ENCODE results near the gene CCDC92B.
"Not testable (repeated sequence)": the region's sequence is repeated elsewhere in the genome, so short reads cannot be mapped to it uniquely, and the experiment has no call there.

The CCDC92B gene

DNA sequence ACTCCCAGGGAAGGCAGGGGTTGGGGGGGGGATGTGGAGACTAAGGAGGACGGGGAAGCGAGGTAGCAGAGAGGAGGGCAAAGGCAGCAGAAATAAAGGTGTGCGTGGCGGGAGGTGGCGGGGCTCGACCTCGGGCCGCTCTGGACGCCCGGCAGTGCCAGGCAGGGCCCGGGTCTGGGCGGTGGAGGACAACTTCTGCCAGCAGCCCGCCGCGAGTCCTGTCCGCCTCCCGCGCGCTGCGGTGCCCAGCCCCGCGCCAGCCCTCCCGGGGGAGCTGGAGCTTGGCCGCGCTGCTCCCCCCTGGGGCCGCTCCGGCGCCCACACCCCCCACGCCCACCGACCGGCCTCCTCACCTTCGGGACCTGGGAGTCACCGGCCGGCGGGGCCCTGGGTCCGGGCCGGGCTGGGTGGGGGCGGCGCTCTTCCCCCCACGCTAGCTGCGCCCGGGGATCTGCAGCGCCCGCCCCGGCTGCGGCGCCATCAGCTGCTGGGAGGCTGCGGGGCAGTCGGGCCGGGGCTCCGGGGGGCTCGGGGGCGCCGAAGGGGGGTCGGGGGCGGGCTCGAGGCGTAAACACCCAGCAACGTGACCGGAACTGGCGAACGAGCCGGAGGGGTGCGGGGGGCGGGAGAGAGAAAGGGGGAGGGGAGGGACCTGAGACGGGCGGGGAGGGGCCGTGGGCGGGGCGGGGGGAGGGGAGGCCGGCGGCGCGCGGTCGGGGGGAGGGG is at the start of gene CCDC92B:
TSS of gene CCDC92B (minus strand) at position 595 of the 726 bp plus-strand sequence. CDS start 14,507 bp downstream, outside the sequence.
- DNase-seq (ENCODE audit: low read depth in 2 of 2), result no peak

DNA sequence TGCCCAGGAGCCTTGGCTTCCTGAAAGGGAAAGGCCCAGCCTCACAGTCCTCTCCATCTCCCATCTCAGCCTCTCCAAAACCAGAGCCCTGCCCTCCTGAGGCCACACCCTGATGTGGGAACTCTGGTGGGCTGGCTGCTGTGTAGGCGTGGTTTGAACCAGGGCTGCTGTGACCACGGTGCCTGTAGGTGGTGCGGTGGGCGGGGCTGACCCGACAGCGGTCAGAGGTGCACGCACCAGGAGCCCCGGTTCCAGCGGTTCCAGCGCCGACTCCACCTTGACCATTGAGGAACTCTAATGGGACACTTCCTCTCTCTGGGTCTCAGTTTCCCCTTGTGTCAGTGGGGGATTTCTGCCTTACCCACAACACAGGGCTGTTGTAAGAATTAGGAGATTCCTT is 49.2 kb upstream of the CCDC92B start:
- DNase-seq (ENCODE audit: low read depth in 2 of 2), result no peak

GRCh38 chr17:2798188-2798587 is 48.7 kb upstream of the CCDC92B start:
- DNase-seq (ENCODE audit: low read depth in 2 of 2), result no peak

DNA sequence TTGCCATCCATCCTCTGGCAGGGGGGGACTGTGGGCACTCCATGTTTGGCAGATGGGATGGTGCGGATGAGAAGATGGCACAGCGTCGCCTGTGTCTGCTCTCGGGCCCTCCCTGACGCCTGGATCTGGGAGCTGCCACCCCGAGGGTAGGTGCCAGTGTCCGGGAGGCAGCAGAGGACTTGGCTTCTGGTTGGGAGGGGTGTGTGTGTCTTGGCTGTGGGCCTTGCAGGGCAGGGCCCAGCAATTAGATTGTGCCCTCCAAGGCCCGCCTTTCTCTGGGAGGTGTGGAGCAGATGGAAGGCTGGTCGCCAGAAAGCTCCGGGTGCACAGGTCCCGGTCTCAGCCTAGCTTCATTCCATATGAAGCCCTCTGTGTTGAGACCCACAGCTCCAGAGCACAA is 48.2 kb upstream of the CCDC92B start:
- no peak for DNase-seq (ENCODE audit: low read depth in 2 of 2)

DNA sequence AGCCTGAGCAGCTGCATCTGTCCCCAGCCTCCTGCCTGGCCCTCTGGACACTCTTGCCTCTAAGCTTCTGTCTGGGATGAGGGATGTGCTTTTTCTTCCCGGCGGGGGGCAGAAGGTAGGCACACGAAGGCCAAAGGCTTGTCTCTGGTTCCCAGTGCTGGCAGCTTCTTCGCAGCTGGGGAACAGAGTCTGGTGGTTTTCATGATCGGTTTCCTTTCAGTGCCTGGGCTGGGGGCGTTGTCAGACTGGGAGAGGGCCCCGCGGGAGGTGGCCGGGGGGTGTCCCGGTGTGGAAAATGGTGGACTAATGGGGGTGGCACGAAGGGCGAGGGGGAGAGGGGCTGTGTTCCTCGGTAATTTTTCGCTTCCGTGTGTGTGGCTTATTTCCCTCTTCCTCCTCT is 47.8 kb upstream of the CCDC92B start:
- no peak for DNase-seq (ENCODE audit: low read depth in 2 of 2)

- DNase-seq (ENCODE audit: low read depth in 2 of 2), result peak in 1 of 2 donors; percentile 38
Observed at GRCh38 chr17:2796164-2797125, 47.0 kb upstream of the CCDC92B start, which contains the start of gene RAP1GAP2. TSS of gene RAP1GAP2 (plus strand) at chr17:2796438. CDS start at chr17:2796528, 90 bp downstream.

GRCh38 chr17:2795441-2796163 is 46.1 kb upstream of the CCDC92B start:
- DNase-seq (ENCODE audit: low read depth in 2 of 2), result no peak

- DNase-seq (ENCODE audit: low read depth in 2 of 2), result no peak
Observed at GRCh38 chr17:2794111-2794803, 44.8 kb upstream of the CCDC92B start.

GRCh38 chr17:2792366-2793169 is 43.1 kb upstream of the CCDC92B start:
- peak in 1 of 2 donors; percentile 44 for DNase-seq (ENCODE audit: low read depth in 2 of 2)

DNA sequence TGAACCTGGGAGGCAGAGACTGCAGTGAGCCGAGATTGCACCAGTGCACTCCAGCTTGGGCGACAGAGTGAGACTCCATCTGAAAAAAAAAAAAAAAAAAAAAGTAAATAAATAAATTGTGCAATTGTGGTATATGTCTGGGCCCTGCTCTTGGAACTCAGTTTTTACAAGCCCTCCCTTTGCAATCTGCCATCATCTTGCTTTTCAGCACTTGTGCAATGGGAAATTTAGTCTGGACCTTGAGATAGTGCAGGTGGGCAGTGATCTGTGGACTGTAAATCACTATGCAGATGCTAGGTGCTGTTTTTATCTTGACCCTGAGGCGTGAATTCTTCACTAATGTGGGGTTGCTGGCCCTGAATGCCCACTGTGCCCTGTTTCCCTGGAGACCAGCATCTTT is 40.2 kb upstream of the CCDC92B start:
- no peak for DNase-seq (ENCODE audit: low read depth in 2 of 2)

- DNase-seq (ENCODE audit: low read depth in 2 of 2), result peak; percentile 84 to 90
Observed at GRCh38 chr17:2786176-2786881, 36.9 kb upstream of the CCDC92B start.

DNA sequence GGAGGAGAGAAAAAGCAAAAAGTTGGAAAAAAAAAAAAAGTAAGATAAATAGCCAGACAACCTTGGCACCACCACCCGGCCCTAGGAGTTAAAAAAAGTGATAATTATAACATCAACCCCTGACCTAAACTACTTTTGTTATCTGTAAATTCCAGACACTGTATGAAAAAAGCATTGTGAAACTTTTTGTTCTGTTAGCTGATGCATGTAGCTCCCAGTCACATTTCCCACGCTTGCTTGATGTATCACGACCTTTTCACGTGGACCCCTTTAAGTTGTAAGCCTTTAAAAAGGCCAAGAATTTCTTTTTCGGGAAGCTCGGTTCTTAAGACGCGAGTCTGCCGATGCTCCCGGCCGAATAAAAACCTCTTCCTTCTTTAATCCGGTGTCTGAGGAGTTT is 35.9 kb upstream of the CCDC92B start:
- DNase-seq (ENCODE audit: low read depth in 2 of 2), result not testable (repeated sequence)

GRCh38 chr17:2784864-2785263 is 35.4 kb upstream of the CCDC92B start:
- DNase-seq (ENCODE audit: low read depth in 2 of 2), result no peak

- no peak for DNase-seq (ENCODE audit: low read depth in 2 of 2)
Observed at GRCh38 chr17:2783310-2784030, 34.0 kb upstream of the CCDC92B start.

- no peak for DNase-seq (ENCODE audit: low read depth in 2 of 2)
Observed at GRCh38 chr17:2782055-2782454, 32.6 kb upstream of the CCDC92B start.

GRCh38 chr17:2781598-2781997 is 32.1 kb upstream of the CCDC92B start:
- not testable (repeated sequence) for DNase-seq (ENCODE audit: low read depth in 2 of 2)

DNA sequence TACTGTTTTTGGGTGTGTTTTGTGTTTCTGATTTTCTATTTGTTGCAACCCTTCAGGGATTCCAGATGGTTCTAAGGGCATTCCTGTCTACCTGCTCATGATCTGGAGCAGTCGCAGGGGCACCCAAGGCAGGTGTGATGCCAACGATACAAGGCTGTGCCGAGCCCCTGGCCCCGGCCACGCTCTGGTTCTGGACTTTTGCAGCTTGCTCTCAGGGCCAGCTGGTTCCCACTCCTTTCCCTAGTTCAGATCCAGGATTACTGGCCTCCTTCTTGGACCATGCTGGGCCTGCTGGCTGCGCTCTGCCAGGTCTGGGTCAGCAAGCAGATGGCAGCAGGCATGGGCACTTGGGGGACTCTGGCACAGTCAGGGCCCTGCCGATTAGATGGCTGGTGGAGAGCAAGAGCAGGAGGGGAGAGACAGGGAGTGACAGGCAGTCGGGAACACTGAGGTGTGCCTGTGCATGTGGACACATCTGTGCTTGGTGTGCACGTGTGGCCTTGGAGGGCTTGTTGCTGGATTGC is 31.5 kb upstream of the CCDC92B start:
- DNase-seq (ENCODE audit: low read depth in 2 of 2), result no peak

GRCh38 chr17:2780256-2780655 is 30.8 kb upstream of the CCDC92B start:
- no peak for DNase-seq (ENCODE audit: low read depth in 2 of 2)

DNA sequence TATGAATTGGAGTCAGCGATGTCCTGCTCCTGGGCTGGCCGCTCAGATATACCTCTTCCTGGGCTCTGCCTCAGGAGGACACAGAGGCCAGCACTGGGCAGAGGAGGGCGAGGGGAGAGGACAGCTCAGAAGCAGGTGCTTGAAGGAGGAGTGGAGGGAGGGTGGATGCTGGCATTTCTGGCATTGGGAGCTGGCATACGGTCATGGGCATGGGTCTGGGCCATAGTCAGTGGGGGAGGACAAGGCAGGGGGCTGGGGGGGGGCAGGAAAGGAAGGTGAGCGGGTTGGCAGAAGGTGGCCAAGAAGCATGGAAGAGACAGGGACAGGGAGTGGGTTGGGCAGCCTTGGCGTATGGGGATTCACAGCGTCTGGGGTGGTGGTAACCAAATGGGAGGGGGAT is 30.1 kb upstream of the CCDC92B start:
- no peak for DNase-seq (ENCODE audit: low read depth in 2 of 2)

All from activated CD4-positive, alpha-beta T cell treated with anti-CD3 and anti-CD28 coated beads for 24 hours (primary cell).